ENCODE results near the gene LRRC28.

- no peak for TF ChIP-seq EP300 (IDR thresholded peaks at IDR 0.05)
- no peak for TF ChIP-seq POLR2A (IDR thresholded peaks at IDR 0.05)
These were observed 75.0 kb downstream of the LRRC28 start for GRCh38 chr15:99326235-99326634.

Data from upper lobe of left lung (tissue), 4 donors.